NB4 (cell line): ENCODE data around the gene PHAF1.

Source experiments
- DNase-seq: peaks from one replicate; pipeline ENCODE4 v3.0.0; 2010; ENCODE audit warnings: low read depth
- H3K4me3 ChIP-seq: one replicate; pipeline ENCODE4 v1.5.1; 2011; ENCODE audit warnings: mild to moderate bottlenecking, low read depth, low read length, moderate library complexity
- CTCF ChIP-seq: IDR thresholded peaks from one replicate; pipeline ENCODE4 v1.5.1; 2012; ENCODE audit warnings: low read depth, low read length
- MAX ChIP-seq: IDR thresholded peaks from 2 replicates; pipeline ENCODE4 v1.6.1; 2011; ENCODE audit warnings: low read depth, low read length
- MYC ChIP-seq: IDR thresholded peaks from 2 replicates; pipeline ENCODE4 v1.6.1; 2011; ENCODE audit warnings: low read depth, low read length
- POLR2A ChIP-seq: IDR thresholded peaks from 2 replicates; pipeline ENCODE4 v1.6.1; 2011; ENCODE audit warnings: mild to moderate bottlenecking; ENCODE audit not compliant: insufficient read length; ENCODE audit errors: extremely low read depth

Gene PHAF1

GRCh38 chr16:67108931-67109406, 772 bp upstream of the PHAF1 start:
- peak overlapping the region; percentile 60 for H3K4me3 ChIP-seq
- no peak for DNase-seq
- TF ChIP-seq POLR2A: no peak
- TF ChIP-seq CTCF: no peak
- TF ChIP-seq MAX: no peak
- TF ChIP-seq MYC: no peak

- H3K4me3 ChIP-seq: no peak overlapping the region
- DNase-seq: peak; percentile 87
- no peak for TF ChIP-seq POLR2A
- TF ChIP-seq MYC: no peak
- TF ChIP-seq MAX: no peak
- TF ChIP-seq CTCF: no peak
Measured at GRCh38 chr16:67111951-67112444, 2.3 kb downstream of the PHAF1 start.

GRCh38 chr16:67112591-67113399, 3.1 kb downstream of the PHAF1 start:
- TF ChIP-seq CTCF (no peak), MYC (no peak), POLR2A (no peak), MAX (no peak)
- no peak for DNase-seq
- no peak overlapping the region for H3K4me3 ChIP-seq

- DNase-seq: no peak
- no peak for TF ChIP-seq MAX
Measured at GRCh38 chr16:67114793-67115192, 5.1 kb downstream of the PHAF1 start.

GRCh38 chr16:67115639-67116038, 5.9 kb downstream of the PHAF1 start:
- no peak overlapping the region for H3K4me3 ChIP-seq
- TF ChIP-seq CTCF (no peak), MAX (no peak), MYC (no peak), POLR2A (no peak)
- no peak for DNase-seq

More at GRCh38 chr16:67114793-67115192, 5.1 kb downstream of the PHAF1 start:
- no peak overlapping the region for H3K4me3 ChIP-seq

GRCh38 chr16:67116388-67117311, 6.9 kb downstream of the PHAF1 start:
- H3K4me3 ChIP-seq: no peak overlapping the region
- no peak for TF ChIP-seq MAX
- TF ChIP-seq MYC: no peak
- no peak for TF ChIP-seq POLR2A
- TF ChIP-seq CTCF: no peak
- DNase-seq: peak; percentile 62
